H1 (cell line): Measurements from ENCODE around the gene SRXN1. TPM values are rescaled to one million over a fixed set of nuclear protein-coding genes. Genes with fewer than 3 reads are reported as not detected.
A peak's percentile ranks its signal among the peaks of the same experiment; 100 is the strongest.

Experiments
- CHD1 ChIP-seq: IDR thresholded peaks from 2 replicates; pipeline ENCODE4 v1.6.1; 2012; ENCODE audit warnings: low read depth, low read length, improper control_type of control experiment
- EZH2 ChIP-seq: fragments of 200-600 bp; sonication (generic); IDR thresholded peaks from 2 replicates; pipeline ENCODE4 v1.7.1; 2012; ENCODE audit warnings: low read depth, mild to moderate bottlenecking, moderate library complexity, low read length, inconsistent platforms; ENCODE audit not compliant: severe bottlenecking
- HDAC2 ChIP-seq, 2 experiments: fragments of 300-600 bp in 1 of 2; sonication (generic) in 1 of 2; IDR thresholded peaks; 2 replicates each; pipeline ENCODE4 v1.6.1; 2011 to 2012; ENCODE audit warnings: low read depth in 2 of 2, low read length in 2 of 2, mild to moderate bottlenecking in 2 of 2, moderate library complexity in 2 of 2, borderline replicate concordance in 1 of 2, inconsistent platforms in 1 of 2
- KDM5A ChIP-seq: fragments of 200-600 bp; IDR thresholded peaks from 2 replicates; pipeline ENCODE4 v1.7.1; 2012; ENCODE audit warnings: mild to moderate bottlenecking, low read length, inconsistent platforms, mixed read lengths
- SAP30 ChIP-seq: fragments of 300-600 bp; sonication (generic); IDR thresholded peaks from 2 replicates; pipeline ENCODE4 v1.7.1; 2012; ENCODE audit warnings: low read length, moderate library complexity, mild to moderate bottlenecking, inconsistent platforms; ENCODE audit not compliant: insufficient read depth, insufficient replicate concordance
- SIN3A ChIP-seq, 2 experiments: IDR thresholded peaks in 1 of 2; conservative IDR thresholded peaks in 1 of 2; 2 replicates each; pipeline ENCODE4 v1.6.1; 2011 to 2012; ENCODE audit warnings: low read length in 2 of 2, improper control_type of control experiment in 1 of 2, low read depth in 1 of 2, mild to moderate bottlenecking in 1 of 2
- TBP ChIP-seq: IDR thresholded peaks from 2 replicates; pipeline ENCODE4 v1.6.1; 2011; ENCODE audit warnings: low read depth, low read length, improper control_type of control experiment
- TCF12 ChIP-seq: IDR thresholded peaks from 2 replicates; pipeline ENCODE4 v1.6.1; 2011; ENCODE audit warnings: low read depth, mild to moderate bottlenecking, low read length
- polyA plus RNA-seq, 7 experiments: library from polyadenylated mRNA; depleted of rRNA in 3 of 7; stranded (reverse) in 5 of 7; unstranded in 2 of 7; fragments of >200 nt in 5 of 7; fragments of 200-250 nt in 2 of 7; gene quantifications; 1 replicate in 5 of 7; 2 replicates in 1 of 7; 4 replicates in 1 of 7; pipeline versions ENCODE4 v1.2.1 to v1.2.3, GENCODE V29; 2011 to 2013; ENCODE audit warnings: missing spikeins in 2 of 7, mixed read lengths in 2 of 7
- total RNA-seq: library from RNA; stranded (reverse); fragmentation: NEBNext Ultra II Directional; extraction: Animal tissue kit (Norgen Biotek cat#: 25700); gene quantifications from 2 replicates; pipeline ENCODE4 v1.2.1, GENCODE V29; 2021

SRXN1 gene
- total and polyA plus RNA-seq, 2 of the 8 experiments (the other 6 are each of a cell fraction or from before 2014, with no cell fraction given) = 12.2 to 15.8 TPM

GRCh38 chr20:675453-676314, 22.7 kb upstream of the SRXN1 start, which contains the start of gene SCRT2 (continued):
- peak; percentile 56 for TF ChIP-seq EZH2
- TF ChIP-seq TBP = peak; percentile 27; the same call in 1 of the 2 replicates
- no peak for TF ChIP-seq KDM5A
- TF ChIP-seq HDAC2 (IDR thresholded peaks at IDR 0.05; ENCODE audit: borderline replicate concordance in 1 of 2, low read depth in 2 of 2, low read length in 2 of 2) = peak; percentile 71 to 81; a peak in 2 of 4 replicates
- TF ChIP-seq SAP30 = peak; percentile 77
- TF ChIP-seq TCF12 = 0 out of 2 replicates have a peak, but pooled peaks have one; percentile 38
- no peak for TF ChIP-seq CHD1
- TF ChIP-seq SIN3A (conservative IDR thresholded peaks at IDR 0.05 in 1 of 2, IDR thresholded peaks at IDR 0.05 in 1 of 2; ENCODE audit: low read depth in 1 of 2, low read length in 2 of 2) = peak; percentile 90 to 93; a peak in 3 of 4 replicates
